Measurements from ENCODE around the gene VAMP5.
"Not testable (repeated sequence)": the region's sequence is repeated elsewhere in the genome, so short reads cannot be mapped to it uniquely, and the experiment has no call there.

Gene VAMP5

GRCh38 chr2:85557130-85557529 lies 27.1 kb upstream of the VAMP5 start:
- DNase-seq (ENCODE audit: low spot score) (no peak), ATAC-seq (ENCODE audit: low read depth) (no peak)
- Histone ChIP-seq H3K27ac (ENCODE audit: poor library complexity, severe bottlenecking) (no peak overlapping the region), H3K9me3 (ENCODE audit: severe bottlenecking) (no peaks in the 10 kb centered on the region), H3K36me3 (ENCODE audit: low read depth) (peaks cover 70% of the 10 kb centered on the region), H3K4me3 (ENCODE audit: severe bottlenecking) (no peak overlapping the region), H3K4me1 (ENCODE audit: insufficient read depth, poor library complexity, severe bottlenecking) (no peaks in the 10 kb centered on the region), H3K27me3 (ENCODE audit: insufficient read depth, poor library complexity, severe bottlenecking) (no peaks in the 10 kb centered on the region)
- TF ChIP-seq CTCF (IDR thresholded peaks at IDR 0.05; ENCODE audit: poor library complexity, severe bottlenecking) = no peak

GRCh38 chr2:85558160-85558559 lies 26.1 kb upstream of the VAMP5 start:
- no peak overlapping the region for H3K4me3 ChIP-seq (ENCODE audit: severe bottlenecking)
- TF ChIP-seq CTCF (IDR thresholded peaks at IDR 0.05; ENCODE audit: poor library complexity, severe bottlenecking) = no peak
- H3K27me3 ChIP-seq (ENCODE audit: insufficient read depth, poor library complexity, severe bottlenecking) = no peaks in the 10 kb centered on the region
- H3K4me1 ChIP-seq (ENCODE audit: insufficient read depth, poor library complexity, severe bottlenecking) = no peaks in the 10 kb centered on the region
- H3K9me3 ChIP-seq (ENCODE audit: severe bottlenecking) = no peaks in the 10 kb centered on the region
- H3K36me3 ChIP-seq (ENCODE audit: low read depth) = peaks cover 61% of the 10 kb centered on the region
- ATAC-seq (ENCODE audit: low read depth) = no peak
- no peak for DNase-seq (ENCODE audit: low spot score)
- H3K27ac ChIP-seq (ENCODE audit: poor library complexity, severe bottlenecking) = no peak overlapping the region

GRCh38 chr2:85560403-85560726 lies 23.9 kb upstream of the VAMP5 start:
- H3K9me3 ChIP-seq (ENCODE audit: severe bottlenecking); H3K27ac ChIP-seq (ENCODE audit: poor library complexity, severe bottlenecking); ATAC-seq (ENCODE audit: low read depth); H3K27me3 ChIP-seq (ENCODE audit: insufficient read depth, poor library complexity, severe bottlenecking); DNase-seq (ENCODE audit: low spot score); H3K4me1 ChIP-seq (ENCODE audit: insufficient read depth, poor library complexity, severe bottlenecking): not testable (repeated sequence)
- Histone ChIP-seq H3K36me3 (ENCODE audit: low read depth) (peaks cover 41% of the 10 kb centered on the region), H3K4me3 (ENCODE audit: severe bottlenecking) (peak overlapping the region; percentile 50)

- Histone ChIP-seq H3K4me1 (ENCODE audit: insufficient read depth, poor library complexity, severe bottlenecking) (no peaks in the 10 kb centered on the region), H3K9me3 (ENCODE audit: severe bottlenecking) (no peaks in the 10 kb centered on the region), H3K4me3 (ENCODE audit: severe bottlenecking) (peak overlapping the region; percentile 50), H3K36me3 (ENCODE audit: low read depth) (peaks cover 37% of the 10 kb centered on the region), H3K27me3 (ENCODE audit: insufficient read depth, poor library complexity, severe bottlenecking) (no peaks in the 10 kb centered on the region), H3K27ac (ENCODE audit: poor library complexity, severe bottlenecking) (peak overlapping the region; percentile 34)
- no peak for DNase-seq (ENCODE audit: low spot score)
- ATAC-seq (ENCODE audit: low read depth) = peak; percentile 20
- TF ChIP-seq CTCF (IDR thresholded peaks at IDR 0.05; ENCODE audit: poor library complexity, severe bottlenecking) = no peak
These were observed 23.4 kb upstream of the VAMP5 start for GRCh38 chr2:85560812-85561279.

GRCh38 chr2:85561280-85562212 lies 22.7 kb upstream of the VAMP5 start, which contains the start of gene GGCX:
Gene GGCX, minus strand, starts transcription at chr2:85561493. Its CDS starts 65 bp downstream, at chr2:85561428.
- Histone ChIP-seq H3K27me3 (ENCODE audit: insufficient read depth, poor library complexity, severe bottlenecking) (no peaks in the 10 kb centered on the region), H3K36me3 (ENCODE audit: low read depth) (peaks cover 30% of the 10 kb centered on the region), H3K4me3 (ENCODE audit: severe bottlenecking) (peak within 1 kb of the TSS; percentile 50), H3K9me3 (ENCODE audit: severe bottlenecking) (no peaks in the 10 kb centered on the region), H3K27ac (ENCODE audit: poor library complexity, severe bottlenecking) (peak within 1 kb of the TSS; percentile 34), H3K4me1 (ENCODE audit: insufficient read depth, poor library complexity, severe bottlenecking) (no peaks in the 10 kb centered on the region)
- no peak for TF ChIP-seq CTCF (IDR thresholded peaks at IDR 0.05; ENCODE audit: poor library complexity, severe bottlenecking)
- ATAC-seq (ENCODE audit: low read depth) (peak; percentile 94), DNase-seq (ENCODE audit: low spot score) (peak; percentile 93)
